ENCODE data around the gene PPM1G.
A peak's percentile ranks its signal among the peaks of the same experiment; 100 is the strongest.
"Not testable (repeated sequence)": the region's sequence is repeated elsewhere in the genome, so short reads cannot be mapped to it uniquely, and the experiment has no call there.

The PPM1G gene

GRCh38 chr2:27372937-27373336 lies 36.5 kb downstream of the PPM1G start:
- no peak for DNase-seq

GRCh38 chr2:27370816-27371620 lies 38.4 kb downstream of the PPM1G start:
- DNase-seq: no peak

DNA sequence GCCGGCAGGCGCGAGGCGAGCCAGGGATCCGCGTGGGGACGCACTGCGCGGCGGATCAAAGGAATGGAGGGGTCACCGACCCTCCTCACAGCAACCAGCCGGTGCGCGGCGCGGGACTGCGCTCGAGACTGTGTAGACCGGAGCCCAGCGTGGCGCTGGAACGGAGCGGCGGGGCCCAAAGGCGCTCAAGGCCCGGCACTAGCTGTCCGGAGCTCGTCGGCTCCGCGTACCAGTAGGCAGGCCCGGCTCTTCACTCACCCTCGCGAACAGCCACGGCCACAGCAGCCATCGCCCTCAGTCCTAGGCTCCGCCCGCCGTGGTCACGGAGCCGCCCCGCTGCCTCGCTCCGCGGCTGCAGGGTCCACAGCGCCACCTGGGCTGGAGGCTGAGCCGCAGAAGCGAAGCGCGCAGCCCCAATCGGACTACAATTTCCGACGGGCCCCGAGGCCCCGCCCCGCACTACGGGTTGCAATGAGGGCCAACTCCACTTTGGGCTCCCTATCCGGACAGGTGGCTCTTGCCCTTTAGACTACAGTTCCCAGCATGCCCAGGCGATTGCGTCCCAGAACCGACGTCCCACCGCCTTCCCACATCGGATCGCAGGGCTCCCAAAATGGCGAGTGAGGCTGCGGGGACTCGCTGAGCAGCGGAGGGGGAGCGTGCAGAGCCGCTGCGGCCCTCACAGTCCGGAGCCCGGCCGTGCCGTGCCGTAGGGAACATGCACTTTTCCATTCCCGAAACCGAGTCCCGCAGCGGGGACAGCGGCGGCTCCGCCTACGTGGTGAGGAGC lies 39.2 kb downstream of the PPM1G start, which contains the start of the genes EIF2B4 and SNX17:
Gene EIF2B4 (minus strand): TSS at position 313 of the 790 bp plus-strand sequence. CDS start 24 bp downstream, at position 289.
Gene SNX17 (plus strand): TSS at position 591 of the 790 bp plus-strand sequence. CDS start 128 bp downstream, at position 719.
- DNase-seq: peak; percentile 100

GRCh38 chr2:27369471-27370025 lies 39.8 kb downstream of the PPM1G start:
- peak; percentile 15 for DNase-seq

DNA sequence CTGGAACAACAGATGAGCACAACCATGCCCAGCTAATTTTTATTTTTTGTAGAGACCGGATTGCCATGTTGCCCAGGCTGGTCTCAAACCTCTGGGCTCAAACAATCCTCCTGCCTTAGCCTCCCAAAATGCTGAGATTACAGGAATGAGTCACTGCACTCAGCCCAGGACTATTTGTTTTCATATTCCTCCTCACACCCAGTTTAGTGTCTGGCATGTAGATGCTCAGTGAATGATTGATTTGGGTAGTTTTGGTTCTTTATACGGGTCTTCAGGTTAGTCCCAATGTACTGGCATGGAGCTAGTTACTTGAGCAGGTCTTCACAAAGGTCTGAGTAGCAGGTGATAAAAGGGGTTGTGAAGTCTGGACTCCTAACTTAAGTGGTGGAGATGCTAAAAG lies 45.5 kb downstream of the PPM1G start:
- DNase-seq: no peak

DNA sequence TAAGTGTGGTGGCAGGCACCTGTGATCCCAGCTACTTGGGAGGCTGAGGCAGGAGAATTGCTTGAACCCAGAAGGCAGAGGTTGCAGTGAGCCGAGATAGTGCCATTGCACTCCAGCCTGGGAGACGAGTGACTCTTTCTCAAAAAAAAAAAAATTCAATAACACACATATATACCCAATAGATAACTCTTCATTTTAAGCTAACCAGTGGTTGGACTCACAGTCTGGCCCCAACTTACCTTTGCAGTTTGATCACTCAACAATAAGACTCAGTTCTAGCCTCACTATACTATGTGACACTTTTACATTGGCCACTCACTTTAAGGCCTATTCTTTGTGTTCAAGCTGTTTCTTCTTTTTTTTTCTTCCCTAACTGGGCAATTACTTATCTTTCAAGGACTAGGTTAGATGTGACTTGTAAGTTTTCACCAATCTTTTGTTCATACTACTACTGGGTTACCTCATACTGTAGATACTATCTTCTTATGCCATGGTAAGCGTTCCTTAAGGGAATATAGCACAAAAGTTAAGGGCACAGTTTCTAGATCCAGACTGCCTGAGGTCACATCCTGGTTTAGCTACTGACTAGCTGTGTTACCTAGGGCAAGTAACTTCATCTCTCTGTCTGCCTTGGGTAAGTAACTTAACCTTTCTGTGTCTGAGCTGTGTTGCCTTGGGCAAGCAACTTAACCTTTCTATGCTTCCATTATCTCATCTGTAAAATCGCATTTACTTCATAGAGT lies 46.5 kb downstream of the PPM1G start:
- DNase-seq: no peak

DNA sequence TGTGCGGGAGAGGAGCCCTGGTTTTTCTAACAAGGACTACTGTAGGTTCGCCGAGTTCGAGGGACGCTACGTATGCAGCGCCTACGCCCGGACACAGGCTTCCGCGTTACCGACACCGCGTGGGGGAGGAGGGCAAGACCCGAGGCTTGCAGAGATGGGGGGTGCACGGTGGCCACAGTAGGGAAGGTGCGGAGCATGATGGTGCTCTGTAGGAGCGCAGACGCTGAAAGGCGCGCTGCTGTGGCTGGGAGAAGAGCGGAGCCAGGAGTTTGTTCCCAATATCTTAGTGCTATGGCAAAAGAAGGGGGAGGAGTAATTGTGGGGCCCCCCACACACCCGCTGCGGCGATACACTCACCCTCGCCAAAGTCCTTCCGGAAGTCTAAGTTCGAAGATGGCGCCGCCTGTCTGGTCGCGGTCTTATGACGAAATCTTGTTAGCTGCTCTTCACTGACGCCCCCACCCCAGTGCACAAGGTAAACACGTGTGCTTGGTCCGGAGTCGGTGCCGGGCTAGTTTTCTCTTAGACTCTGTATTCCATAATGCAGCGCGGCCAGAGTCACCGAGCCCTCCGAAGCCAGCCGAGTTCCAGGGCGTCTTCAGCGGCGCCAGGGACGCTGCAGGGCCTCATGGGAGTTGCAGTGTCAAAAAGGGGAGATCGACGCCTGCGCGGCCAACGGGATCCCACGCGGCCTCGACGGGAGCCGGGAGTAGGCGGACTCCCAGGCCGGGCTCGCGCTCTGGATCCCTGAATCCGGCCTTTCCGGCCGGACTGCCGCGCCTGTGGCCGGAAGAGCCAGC lies 52.8 kb downstream of the PPM1G start, which contains the start of gene GTF3C2:
Gene GTF3C2 (minus strand): TSS at position 383 of the 800 bp plus-strand sequence. CDS start 13,210 bp downstream, outside the sequence.
- peak; percentile 99 for DNase-seq

DNA sequence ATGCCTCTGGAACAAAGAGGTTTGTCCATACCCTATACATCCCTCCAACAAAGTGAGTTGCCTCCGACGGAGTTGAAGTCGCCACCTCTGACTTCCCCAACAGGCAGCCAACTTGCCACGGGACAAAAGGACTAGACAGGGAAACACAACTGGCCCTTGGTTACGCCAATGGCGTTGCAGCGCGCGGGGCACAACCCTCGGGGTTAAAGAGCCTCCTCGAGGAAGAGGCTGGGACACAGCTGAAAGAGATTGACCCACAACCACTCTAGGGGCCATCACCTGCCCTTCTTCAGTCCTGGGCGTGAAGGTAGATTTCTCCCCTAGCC lies 53.4 kb downstream of the PPM1G start:
- DNase-seq: no peak

DNA sequence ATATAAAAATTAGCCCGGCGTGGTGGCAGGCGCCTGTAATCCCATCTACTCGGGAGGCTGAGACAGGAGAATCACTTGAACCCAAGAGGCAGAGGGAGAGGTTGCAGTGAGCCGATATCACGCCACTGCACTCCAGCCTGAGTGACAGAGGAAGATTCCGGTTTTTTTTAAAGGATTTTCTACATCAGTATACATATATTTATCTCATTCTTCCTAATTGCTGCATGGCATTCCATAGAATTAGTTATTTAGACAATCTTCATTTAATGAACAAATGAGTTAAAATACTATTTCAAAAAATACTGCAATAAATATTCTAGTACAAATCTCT lies 54.8 kb downstream of the PPM1G start:
- DNase-seq: no peak

DNA sequence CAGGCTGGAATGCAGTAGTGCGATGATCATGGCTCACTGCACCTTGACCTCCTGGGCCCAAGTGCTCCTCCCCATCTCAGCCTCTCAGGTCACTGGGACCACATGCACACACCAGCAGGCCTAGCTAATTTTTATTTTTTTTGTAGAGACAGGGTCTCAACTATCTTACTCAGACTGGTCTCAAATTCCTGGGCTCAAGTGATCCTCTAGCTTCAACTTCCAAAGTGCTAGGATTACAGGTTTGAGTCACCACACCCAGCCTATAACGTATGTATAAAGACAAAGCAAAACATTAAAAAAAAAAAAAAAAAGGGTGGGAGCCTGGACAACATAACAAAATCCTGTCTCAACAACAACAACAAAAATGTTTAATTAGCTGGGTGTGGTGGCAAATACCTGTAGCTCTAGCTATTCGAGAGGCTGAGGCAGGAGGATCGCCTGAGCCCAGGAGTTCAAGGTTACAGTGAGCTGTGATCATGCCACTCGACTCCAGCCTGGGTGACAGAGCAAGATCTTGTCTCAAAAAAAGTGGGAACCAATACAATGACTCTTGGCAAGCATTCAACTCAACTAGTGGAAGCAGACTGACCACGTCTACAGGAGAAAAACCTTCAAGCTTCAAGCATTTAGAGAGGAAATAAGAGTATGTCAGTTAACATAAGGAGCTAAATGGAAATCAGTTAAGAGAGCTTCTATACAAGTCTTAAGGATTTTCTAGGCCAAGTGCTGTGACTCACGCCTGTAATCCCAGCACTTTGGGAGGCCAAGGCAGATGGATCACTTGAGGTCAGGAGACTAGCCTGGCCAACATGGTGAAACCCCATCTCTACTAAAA lies 55.4 kb downstream of the PPM1G start:
- DNase-seq: no peak

- not testable (repeated sequence) for DNase-seq
Observed at GRCh38 chr2:27353386-27353761, 56.0 kb downstream of the PPM1G start.

- no peak for DNase-seq
Observed at GRCh38 chr2:27351802-27352598, 57.4 kb downstream of the PPM1G start.

DNA sequence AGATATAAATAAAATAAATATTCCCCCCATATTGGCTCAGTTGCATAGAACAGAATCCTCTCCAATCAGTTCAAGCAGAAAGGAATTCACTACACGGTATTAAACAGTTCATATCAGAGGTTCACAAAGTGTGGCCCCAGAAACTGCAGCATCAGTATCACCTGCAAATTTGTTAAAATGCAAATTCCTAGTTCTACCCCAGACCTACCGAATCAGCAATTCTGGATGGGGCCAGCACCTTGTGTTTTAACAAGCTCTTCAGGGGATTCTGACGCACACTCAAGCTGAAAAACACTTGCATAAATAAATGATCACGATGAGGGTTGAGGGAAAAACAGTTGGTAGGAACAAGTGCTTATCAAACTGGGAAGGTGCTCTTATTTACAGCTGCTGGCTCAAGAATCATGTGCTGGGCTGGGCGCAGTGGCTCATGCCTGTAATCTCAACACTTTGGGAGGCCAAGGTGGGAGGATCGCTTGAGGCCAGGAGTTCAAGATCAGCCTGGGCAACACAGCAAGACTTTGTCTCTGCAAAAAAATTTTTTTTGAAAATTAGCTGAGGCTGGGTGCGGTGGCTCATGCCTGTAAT lies 59.2 kb downstream of the PPM1G start:
- no peak for DNase-seq

- DNase-seq: no peak
Observed at GRCh38 chr2:27347641-27348040, 61.8 kb downstream of the PPM1G start.

DNA sequence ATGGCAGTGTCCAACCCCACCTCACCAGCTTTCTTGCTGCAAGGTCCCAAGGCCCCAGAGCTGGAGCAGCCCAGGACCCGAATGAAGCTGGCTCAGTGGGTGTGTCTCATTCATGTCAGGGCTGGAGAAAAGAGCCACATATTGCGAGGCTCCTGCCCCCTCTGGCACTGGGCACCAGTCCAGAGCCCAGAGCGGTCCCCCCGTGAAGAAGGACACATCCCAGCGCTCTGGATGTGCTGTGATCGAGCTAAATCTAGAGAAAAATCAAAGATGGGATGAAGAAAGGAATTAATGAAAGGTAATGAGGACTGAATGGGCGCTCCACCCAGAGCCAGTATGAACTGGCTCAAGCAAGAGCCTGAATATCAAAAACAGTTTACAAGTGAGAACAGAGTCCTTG lies 73.2 kb downstream of the PPM1G start:
- DNase-seq: no peak

GRCh38 chr2:27335311-27335710 lies 74.1 kb downstream of the PPM1G start:
- DNase-seq: no peak

Measured in midbrain (tissue), 1 donor.